GM13977 (cell line): Measurements from ENCODE around the gene CBLN1.

Source experiments
- DNase-seq: peaks from one replicate; pipeline ENCODE4 v3.0.0; 2012; ENCODE audit warnings: low spot score
- in situ Hi-C: fragments of 300-500 bp; cut with MboI; formaldehyde crosslinking; loops from one replicate; pipeline ENCODE4 v1.12.0; 2022; ENCODE audit warnings: low sequenced_read_pairs, low pct_unique_long_range_greater_than_20kb, mixed read lengths, inconsistent platforms; ENCODE audit not compliant: unreplicated experiment
- TF ChIP-seq, protein P1 (sequence below): IDR thresholded peaks from 2 replicates; pipeline ENCODE4 v1.5.1; 2012; ENCODE audit warnings: mild to moderate bottlenecking, control low read depth; ENCODE audit not compliant: insufficient read depth; ENCODE audit errors: extremely low read depth, missing control alignments

The CBLN1 gene

DNA sequence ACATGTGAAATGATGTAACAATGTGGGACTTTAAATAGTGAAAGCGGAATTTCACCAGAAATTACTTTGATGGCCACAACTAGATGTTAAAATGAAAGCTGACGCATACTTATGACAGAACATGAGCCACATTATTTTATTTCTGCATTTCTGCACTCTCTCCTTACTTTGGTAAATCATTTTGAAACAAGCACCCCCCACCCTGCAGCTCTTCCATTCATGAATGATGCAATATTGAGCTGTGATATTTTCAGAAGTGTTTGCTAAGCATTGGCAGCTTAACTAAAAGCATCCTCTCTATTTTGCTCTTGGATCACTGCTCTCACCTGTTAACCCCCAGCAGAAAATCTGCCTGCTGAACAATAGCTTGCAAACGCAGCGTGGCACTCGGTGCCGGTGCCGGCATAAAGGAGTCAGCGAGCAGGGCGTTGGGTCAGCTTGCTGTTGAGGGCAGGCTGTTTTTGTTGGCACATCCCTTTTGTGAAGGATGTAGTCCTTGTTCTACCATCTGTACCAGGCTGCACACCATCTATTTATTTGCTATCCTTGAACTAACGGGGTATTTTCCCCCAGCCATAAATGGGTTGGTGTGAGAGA is 30.8 kb upstream of the CBLN1 start:
- TF ChIP-seq, protein P1, sequence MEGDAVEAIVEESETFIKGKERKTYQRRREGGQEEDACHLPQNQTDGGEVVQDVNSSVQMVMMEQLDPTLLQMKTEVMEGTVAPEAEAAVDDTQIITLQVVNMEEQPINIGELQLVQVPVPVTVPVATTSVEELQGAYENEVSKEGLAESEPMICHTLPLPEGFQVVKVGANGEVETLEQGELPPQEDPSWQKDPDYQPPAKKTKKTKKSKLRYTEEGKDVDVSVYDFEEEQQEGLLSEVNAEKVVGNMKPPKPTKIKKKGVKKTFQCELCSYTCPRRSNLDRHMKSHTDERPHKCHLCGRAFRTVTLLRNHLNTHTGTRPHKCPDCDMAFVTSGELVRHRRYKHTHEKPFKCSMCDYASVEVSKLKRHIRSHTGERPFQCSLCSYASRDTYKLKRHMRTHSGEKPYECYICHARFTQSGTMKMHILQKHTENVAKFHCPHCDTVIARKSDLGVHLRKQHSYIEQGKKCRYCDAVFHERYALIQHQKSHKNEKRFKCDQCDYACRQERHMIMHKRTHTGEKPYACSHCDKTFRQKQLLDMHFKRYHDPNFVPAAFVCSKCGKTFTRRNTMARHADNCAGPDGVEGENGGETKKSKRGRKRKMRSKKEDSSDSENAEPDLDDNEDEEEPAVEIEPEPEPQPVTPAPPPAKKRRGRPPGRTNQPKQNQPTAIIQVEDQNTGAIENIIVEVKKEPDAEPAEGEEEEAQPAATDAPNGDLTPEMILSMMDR: no peak
- in situ Hi-C loops: no loop called here
- no peak for DNase-seq

DNA sequence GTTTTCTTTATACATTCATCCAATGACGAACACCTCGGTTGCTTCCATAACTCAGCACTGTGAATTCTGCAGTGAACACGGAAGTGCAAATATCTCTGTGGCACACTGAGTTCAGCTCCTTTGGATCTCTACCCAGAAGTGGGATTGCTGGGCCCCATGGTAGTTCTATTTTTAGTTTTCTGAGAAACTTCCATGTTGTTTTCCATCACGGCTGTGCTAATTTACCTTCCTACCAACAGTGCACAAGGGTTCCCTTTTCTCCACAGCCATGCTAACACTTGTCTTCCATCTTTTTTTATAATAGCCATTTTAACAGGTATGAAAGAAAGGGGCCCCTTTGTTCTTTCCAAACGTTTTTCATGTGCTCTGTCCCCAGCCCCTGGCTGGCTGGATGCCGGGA is 30.2 kb upstream of the CBLN1 start:
- no peak for DNase-seq
- in situ Hi-C loops: no loop called here
- TF ChIP-seq, protein P1: no peak

DNA sequence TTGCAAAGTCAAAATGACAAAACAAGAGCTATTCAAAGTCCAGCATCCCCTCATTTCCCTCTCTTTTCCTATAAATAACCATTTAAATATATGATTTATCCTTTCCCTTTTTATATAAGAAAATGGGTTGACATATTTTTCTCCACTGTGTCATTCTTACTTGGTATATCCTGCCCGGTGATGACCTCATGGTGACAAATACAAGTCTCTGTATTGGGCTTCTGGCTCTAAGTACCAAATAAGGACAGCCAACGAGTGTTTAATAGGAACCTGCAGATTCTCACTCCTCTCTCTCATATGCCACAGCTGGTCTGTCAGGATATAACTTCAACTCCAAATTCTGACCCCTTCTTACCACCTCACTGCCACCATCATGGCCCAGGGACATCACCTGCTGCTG is 25.5 kb upstream of the CBLN1 start:
- in situ Hi-C loops: no loop called here
- TF ChIP-seq, protein P1: no peak
- no peak for DNase-seq

DNA sequence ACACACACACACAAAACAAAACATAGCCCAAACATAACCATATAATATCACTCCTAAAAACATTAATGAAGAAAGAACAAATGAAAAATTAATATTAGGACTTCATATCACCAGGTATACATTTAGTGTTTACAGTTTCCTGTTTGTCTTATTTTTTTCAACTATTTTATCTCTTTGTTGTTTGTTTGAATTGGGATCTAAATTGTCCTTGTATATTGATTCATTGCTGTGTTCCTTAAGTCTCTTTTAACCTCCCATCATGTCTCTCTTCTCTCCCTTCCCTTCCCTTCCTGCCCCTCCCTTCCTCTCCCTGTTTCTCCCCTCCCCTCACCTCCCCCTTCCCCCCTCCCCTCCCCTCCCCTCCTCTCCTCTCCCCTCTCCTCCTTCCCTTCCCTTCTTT is 23.8 kb upstream of the CBLN1 start:
- TF ChIP-seq, protein P1: no peak
- in situ Hi-C loops: no loop called here
- DNase-seq: no peak

DNA sequence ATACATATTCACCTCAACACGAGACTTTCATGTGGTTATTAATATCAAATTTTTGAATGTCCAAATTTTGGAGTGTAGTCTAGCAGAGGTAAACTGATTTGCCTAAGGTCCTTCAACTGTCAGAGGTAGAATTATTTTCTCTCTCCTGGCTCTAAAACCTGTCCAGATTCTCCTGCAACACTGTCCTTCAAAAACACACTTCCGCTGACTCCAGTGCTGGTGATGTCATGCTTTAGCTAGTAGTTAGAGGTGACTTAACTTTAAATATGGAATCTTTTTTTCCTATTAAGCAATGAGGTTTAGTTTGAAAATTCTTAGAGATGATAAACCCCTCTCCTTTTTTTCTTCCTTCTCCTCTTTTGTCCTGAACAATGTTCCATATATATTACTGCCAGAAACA is 10.8 kb upstream of the CBLN1 start:
- in situ Hi-C loops: no loop called here
- DNase-seq: no peak
- TF ChIP-seq, protein P1: no peak

DNA sequence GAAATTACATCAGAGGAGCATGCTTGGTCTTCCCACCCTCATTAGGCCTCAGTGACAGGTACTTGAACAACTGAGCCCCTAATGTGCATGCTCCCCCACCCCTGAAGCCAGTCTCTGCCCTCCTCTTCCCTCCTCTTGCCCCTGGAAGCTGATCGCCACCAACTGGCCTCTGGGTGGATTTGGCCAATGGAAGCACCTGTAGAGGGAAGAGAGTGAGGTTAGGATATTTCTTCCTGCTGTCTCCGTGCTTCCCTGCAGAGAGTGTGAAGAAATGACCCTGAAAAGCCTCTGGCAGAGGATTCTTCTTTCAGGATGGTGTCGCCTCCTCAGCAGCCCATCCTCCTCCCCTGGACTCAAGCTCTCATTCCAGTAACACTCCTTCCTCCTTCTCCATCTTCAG is 5.9 kb upstream of the CBLN1 start:
- in situ Hi-C loops: no loop called here
- TF ChIP-seq, protein P1: no peak
- DNase-seq: no peak

DNA sequence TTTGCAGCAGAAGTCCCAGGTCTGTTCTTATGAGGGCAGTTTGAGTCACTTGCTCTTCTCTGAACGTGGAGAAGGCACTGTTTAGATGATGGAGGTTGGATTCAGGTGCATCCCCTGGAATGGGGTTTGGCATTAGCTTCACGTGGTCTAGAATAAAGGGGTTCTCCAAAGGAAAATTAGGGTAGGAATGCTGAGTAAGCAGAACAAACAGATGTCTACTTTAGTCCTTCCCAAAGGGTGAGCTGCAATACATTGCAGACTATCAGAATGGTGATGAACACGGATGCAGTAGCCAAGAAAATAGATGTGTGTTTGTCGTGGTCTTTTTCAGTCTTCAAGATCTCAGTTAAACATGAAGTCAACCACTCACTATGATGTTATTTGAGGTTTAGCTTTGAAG is 3.3 kb upstream of the CBLN1 start:
- in situ Hi-C loops: no loop called here
- no peak for DNase-seq
- TF ChIP-seq, protein P1: no peak
